Measurements from ENCODE around the gene WDR54. TPM values are rescaled to one million over a fixed set of nuclear protein-coding genes. Genes with fewer than 3 reads are reported as not detected.

Gene WDR54
- total and polyA plus RNA-seq, 4 donors: 15.4 to 42.3 (median 32.0) TPM

- Histone ChIP-seq H3K4me3 (peak overlapping the region; percentile 29), H3K27me3 (ENCODE audit: control insufficient read depth in 3 of 3, insufficient read depth in 3 of 3, low read length in 2 of 3) (no peaks in the 10 kb centered on the region), H3K9ac (ENCODE audit: insufficient read depth in 1 of 2, low read length in 2 of 2) (no peak overlapping the region), H3K36me3 (ENCODE audit: control insufficient read depth in 4 of 4, insufficient read depth in 4 of 4, low read length in 4 of 4) (no peaks in the 10 kb centered on the region), H3K9me3 (ENCODE audit: control insufficient read depth in 4 of 4, insufficient read depth in 3 of 4, low read length in 3 of 4) (no peaks in the 10 kb centered on the region), H3K4me1 (ENCODE audit: control insufficient read depth in 5 of 5, insufficient read depth in 5 of 5, low read length in 5 of 5) (peaks cover 0 to 21% (median 0%) of the 10 kb centered on the region in 5 donors), H3K27ac (ENCODE audit: low read depth in 1 of 2, low read length in 1 of 2) (peak overlapping the region in 1 of 2 donors; percentile 8)
- TF ChIP-seq CTCF (IDR thresholded peaks at IDR 0.05; ENCODE audit: control extremely low read depth, extremely low read depth): no peak
- no peak for DNase-seq
- no peak for ATAC-seq (ENCODE audit: insufficient read depth, low FRiP score)
- WGBS, 2 donors: 54 to 59% methylated on average over 19 of the region's 19 CpGs
Observed at GRCh38 chr2:74414441-74414840, 7.1 kb upstream of the WDR54 start.

- Histone ChIP-seq H3K4me3 (peak overlapping the region; percentile 49), H3K9ac (ENCODE audit: insufficient read depth in 1 of 2, low read length in 2 of 2) (peak overlapping the region in 1 of 2 donors; percentile 33), H3K27me3 (ENCODE audit: control insufficient read depth in 3 of 3, insufficient read depth in 3 of 3, low read length in 2 of 3) (no peaks in the 10 kb centered on the region), H3K36me3 (ENCODE audit: control insufficient read depth in 4 of 4, insufficient read depth in 4 of 4, low read length in 4 of 4) (no peaks in the 10 kb centered on the region), H3K27ac (ENCODE audit: low read depth in 1 of 2, low read length in 1 of 2) (peak overlapping the region in 1 of 2 donors; percentile 8), H3K4me1 (ENCODE audit: control insufficient read depth in 5 of 5, insufficient read depth in 5 of 5, low read length in 5 of 5) (peaks cover 0 to 21% (median 0%) of the 10 kb centered on the region in 5 donors), H3K9me3 (ENCODE audit: control insufficient read depth in 4 of 4, insufficient read depth in 3 of 4, low read length in 3 of 4) (no peaks in the 10 kb centered on the region)
- no peak for TF ChIP-seq CTCF (IDR thresholded peaks at IDR 0.05; ENCODE audit: control extremely low read depth, extremely low read depth)
- WGBS, 2 donors: 6 to 10% methylated on average over 49 to 66 of the region's 66 CpGs
- DNase-seq (peak; percentile 65 to 80 (median 76)), ATAC-seq (ENCODE audit: insufficient read depth, low FRiP score) (peak; percentile 56)
Observed at GRCh38 chr2:74414881-74415761, 6.4 kb upstream of the WDR54 start.

- 56 to 65% methylated on average over 35 of the region's 35 CpGs for whole genome bisulfite sequencing, 2 donors
- ATAC-seq (ENCODE audit: insufficient read depth, low FRiP score): no peak
Observed at GRCh38 chr2:74415762-74416395, 5.7 kb upstream of the WDR54 start.

More at GRCh38 chr2:74415762-74416395, 5.7 kb upstream of the WDR54 start:
- Histone ChIP-seq H3K27ac (ENCODE audit: low read depth in 1 of 2, low read length in 1 of 2) (no peak overlapping the region), H3K9me3 (ENCODE audit: control insufficient read depth in 4 of 4, insufficient read depth in 3 of 4, low read length in 3 of 4) (no peaks in the 10 kb centered on the region), H3K27me3 (ENCODE audit: control insufficient read depth in 3 of 3, insufficient read depth in 3 of 3, low read length in 2 of 3) (no peaks in the 10 kb centered on the region), H3K9ac (ENCODE audit: insufficient read depth in 1 of 2, low read length in 2 of 2) (no peak overlapping the region), H3K36me3 (ENCODE audit: control insufficient read depth in 4 of 4, insufficient read depth in 4 of 4, low read length in 4 of 4) (no peaks in the 10 kb centered on the region), H3K4me3 (no peak overlapping the region), H3K4me1 (ENCODE audit: control insufficient read depth in 5 of 5, insufficient read depth in 5 of 5, low read length in 5 of 5) (peaks cover 0 to 21% (median 0%) of the 10 kb centered on the region in 5 donors)
- TF ChIP-seq CTCF (IDR thresholded peaks at IDR 0.05; ENCODE audit: control extremely low read depth, extremely low read depth): no peak
- DNase-seq: peak in 1 of 3 donors; percentile 31
